Duodenal mucosa (tissue), 2 donors: Measurements from ENCODE around the gene CYSRT1.
"Not testable (repeated sequence)": the region's sequence is repeated elsewhere in the genome, so short reads cannot be mapped to it uniquely, and the experiment has no call there.

Experiments
- H3K27ac ChIP-seq: one replicate; pipeline ENCODE4 v1.7.0; 2013; ENCODE audit warnings: low read depth, low read length
- H3K27me3 ChIP-seq, 2 donors: one replicate each; pipeline ENCODE4 v1.7.0; 2013; ENCODE audit warnings: low read length in 2 of 2, control low read depth in 1 of 2; ENCODE audit not compliant: insufficient read depth in 2 of 2, control insufficient read depth in 1 of 2
- H3K36me3 ChIP-seq, 2 donors: one replicate each; pipeline ENCODE4 v1.7.0; 2013; ENCODE audit warnings: low read length in 2 of 2, control low read depth in 1 of 2; ENCODE audit not compliant: insufficient read depth in 2 of 2, control insufficient read depth in 1 of 2
- H3K4me1 ChIP-seq, 2 donors: one replicate each; pipeline ENCODE4 v1.7.0; 2013; ENCODE audit warnings: low read length in 2 of 2, control low read depth in 1 of 2; ENCODE audit not compliant: insufficient read depth in 2 of 2, control insufficient read depth in 1 of 2
- H3K4me3 ChIP-seq, 2 donors: one replicate each; pipeline ENCODE4 v1.7.0; 2013; ENCODE audit warnings: low read length in 2 of 2, low read depth in 1 of 2
- H3K9ac ChIP-seq, 2 donors: one replicate each; pipeline ENCODE4 v1.7.0; 2013; ENCODE audit warnings: low read length in 2 of 2, low read depth in 1 of 2
- H3K9me3 ChIP-seq, 2 donors: one replicate each; pipeline ENCODE4 v1.7.0; 2013; ENCODE audit warnings: low read length in 2 of 2, control low read depth in 1 of 2; ENCODE audit not compliant: control insufficient read depth in 1 of 2

Gene CYSRT1

GRCh38 chr9:137239541-137240200, 14.7 kb downstream of the CYSRT1 start:
- H3K9me3 ChIP-seq, H3K27me3 ChIP-seq: not testable (repeated sequence)
- peak overlapping the region; percentile 97 for H3K27ac ChIP-seq
- H3K4me3 ChIP-seq: peak overlapping the region; percentile 63 to 72
- H3K4me1 ChIP-seq: peaks cover 52 to 61% of the 10 kb centered on the region in 2 donors
- H3K36me3 ChIP-seq: peaks cover 3 to 21% of the 10 kb centered on the region in 2 donors
- peak overlapping the region; percentile 53 to 77 for H3K9ac ChIP-seq

GRCh38 chr9:137240318-137240840, 15.4 kb downstream of the CYSRT1 start:
- H3K4me1 ChIP-seq: peaks cover 52 to 60% of the 10 kb centered on the region in 2 donors
- peak overlapping the region; percentile 97 for H3K27ac ChIP-seq
- peak overlapping the region; percentile 63 to 72 for H3K4me3 ChIP-seq
- H3K9ac ChIP-seq: peak overlapping the region; percentile 53 to 77
- H3K36me3 ChIP-seq: peaks cover 3 to 21% of the 10 kb centered on the region in 2 donors
- no peaks in the 10 kb centered on the region for H3K27me3 ChIP-seq
- no peaks in the 10 kb centered on the region for H3K9me3 ChIP-seq

- Histone ChIP-seq H3K4me1 (peaks cover 50 to 55% of the 10 kb centered on the region in 2 donors), H3K4me3 (peak within 1 kb of the TSS; percentile 72 to 87), H3K9me3 (no peaks in the 10 kb centered on the region), H3K27me3 (no peaks in the 10 kb centered on the region), H3K27ac (peak within 1 kb of the TSS; percentile 97), H3K36me3 (peaks cover 3 to 21% of the 10 kb centered on the region in 2 donors), H3K9ac (peak within 1 kb of the TSS; percentile 65 to 85)
Measured at GRCh38 chr9:137240841-137241489, 16.0 kb downstream of the CYSRT1 start, which contains the start of gene TUBB4B. Gene TUBB4B (plus strand): TSS chr9:137241287. CDS start chr9:137241361, 74 bp downstream.

GRCh38 chr9:137241490-137242268, 16.7 kb downstream of the CYSRT1 start:
- H3K9ac ChIP-seq: peak overlapping the region; percentile 65 to 85

GRCh38 chr9:137242269-137243203, 17.6 kb downstream of the CYSRT1 start:
- Histone ChIP-seq H3K9ac (peak overlapping the region; percentile 65 to 85), H3K27ac (peak overlapping the region; percentile 95), H3K9me3 (no peaks in the 10 kb centered on the region), H3K27me3 (no peaks in the 10 kb centered on the region), H3K36me3 (peaks cover 3 to 21% of the 10 kb centered on the region in 2 donors), H3K4me1 (peaks cover 36 to 41% of the 10 kb centered on the region in 2 donors), H3K4me3 (peak overlapping the region; percentile 72 to 87)

More at GRCh38 chr9:137241490-137242268, 16.7 kb downstream of the CYSRT1 start:
- peak overlapping the region; percentile 95 for H3K27ac ChIP-seq
- H3K27me3 ChIP-seq: no peaks in the 10 kb centered on the region
- H3K4me3 ChIP-seq: peak overlapping the region; percentile 72 to 87
- H3K4me1 ChIP-seq: peaks cover 45 to 49% of the 10 kb centered on the region in 2 donors
- no peaks in the 10 kb centered on the region for H3K9me3 ChIP-seq
- peaks cover 3 to 21% of the 10 kb centered on the region in 2 donors for H3K36me3 ChIP-seq

- Histone ChIP-seq H3K4me1 (peaks cover 29 to 34% of the 10 kb centered on the region in 2 donors), H3K4me3 (peak overlapping the region; percentile 31 to 72), H3K9ac (peak overlapping the region in 1 of 2 donors; percentile 85), H3K36me3 (peaks cover 3 to 21% of the 10 kb centered on the region in 2 donors)
- not testable (repeated sequence) for H3K27me3 ChIP-seq, H3K27ac ChIP-seq, H3K9me3 ChIP-seq
Measured at GRCh38 chr9:137243266-137243625, 18.3 kb downstream of the CYSRT1 start.

GRCh38 chr9:137243626-137244485, 18.9 kb downstream of the CYSRT1 start:
- Histone ChIP-seq H3K27ac (no peak overlapping the region), H3K27me3 (no peaks in the 10 kb centered on the region), H3K9me3 (no peaks in the 10 kb centered on the region), H3K4me3 (peak overlapping the region; percentile 31 to 72), H3K4me1 (peaks cover 23 to 28% of the 10 kb centered on the region in 2 donors), H3K36me3 (peaks cover 3 to 21% of the 10 kb centered on the region in 2 donors), H3K9ac (no peak overlapping the region)

GRCh38 chr9:137244486-137245449, 19.8 kb downstream of the CYSRT1 start:
- peaks cover 3 to 21% of the 10 kb centered on the region in 2 donors for H3K36me3 ChIP-seq
- peaks cover 20 to 24% of the 10 kb centered on the region in 2 donors for H3K4me1 ChIP-seq
- H3K9me3 ChIP-seq: no peaks in the 10 kb centered on the region
- no peaks in the 10 kb centered on the region for H3K27me3 ChIP-seq
- no peak overlapping the region for H3K27ac ChIP-seq
- no peak overlapping the region for H3K9ac ChIP-seq
- H3K4me3 ChIP-seq: no peak overlapping the region
